Right lobe of liver (tissue), 6 donors: Measurements from ENCODE around the gene MYRIP. TPM values are rescaled to one million over a fixed set of nuclear protein-coding genes. Genes with fewer than 3 reads are reported as not detected.
"Not testable (repeated sequence)": the region's sequence is repeated elsewhere in the genome, so short reads cannot be mapped to it uniquely, and the experiment has no call there.

Source experiments
- ATAC-seq, 4 donors: fragments of 200-7000 bp; cut with Tn5 transposase; one replicate each; pipeline ENCODE4 v1.9.1; 2020; ENCODE audit warnings: mild to moderate bottlenecking in 4 of 4, moderate library complexity in 4 of 4
- DNase-seq, 3 donors: peaks; one replicate each; pipeline ENCODE4 v3.0.0-alpha.2; 2020
- H3K27ac ChIP-seq, 3 donors: fragments of 200-600 bp; one replicate each; pipeline ENCODE4 v1.8.0; 2022
- H3K27me3 ChIP-seq, 2 donors: fragments of 200-600 bp; one replicate each; pipeline ENCODE4 v1.8.0; 2022
- H3K36me3 ChIP-seq, 4 donors: fragments of 200-600 bp; sonication (generic) in 1 of 4; one replicate each; pipeline versions ENCODE4 v1.5.1 to v1.8.0; 2017 to 2022; ENCODE audit warnings: control low read depth in 1 of 4
- H3K4me1 ChIP-seq, 4 donors: fragments of 200-600 bp; sonication (generic) in 1 of 4; one replicate each; pipeline versions ENCODE4 v1.5.1 to v1.8.0; 2017 to 2022; ENCODE audit warnings: control low read depth in 1 of 4
- H3K4me3 ChIP-seq, 3 donors: fragments of 200-600 bp; one replicate each; pipeline ENCODE4 v1.8.0; 2022
- H3K9me3 ChIP-seq, 4 donors: fragments of 200-600 bp; sonication (generic) in 1 of 4; one replicate each; pipeline versions ENCODE4 v1.5.1 to v1.8.0; 2017 to 2022; ENCODE audit warnings: control low read depth in 1 of 4
- CTCF ChIP-seq, 4 donors: fragments of 200-600 bp in 3 of 4; fragments of 450-650 bp in 1 of 4; IDR thresholded peaks; one replicate each; pipeline versions ENCODE4 v1.5.1 to v1.8.0; 2016 to 2022; ENCODE audit warnings: antibody characterized with exemption in 4 of 4, mild to moderate bottlenecking in 2 of 4
- POLR2A ChIP-seq: fragments of 450-650 bp; IDR thresholded peaks from one replicate; pipeline ENCODE4 v1.6.1; 2017; ENCODE audit warnings: antibody characterized with exemption, mild to moderate bottlenecking
- WGBS: methylation state at CpG from one replicate; pipeline ENCODE4 v1.1.6; 2018; ENCODE audit warnings: low coverage, low lambda C conversion rate; ENCODE audit not compliant: insufficient coverage; ENCODE audit errors: missing lambda C conversion rate; 5-methylcytosine and 5-hydroxymethylcytosine counted together
- intact Hi-C, 2 donors: fragments of 100-400 bp; cut with DNase I; formaldehyde crosslinking; loops; one replicate each; pipeline versions ENCODE4 v1.11.2 to v1.14.1; 2022
- total RNA-seq, 6 experiments: library from RNA; depleted of rRNA in 2 of 6; stranded (reverse); fragments of >200 nt in 2 of 6; fragmentation: NEBNext Ultra II Directional in 3 of 6; extraction: Animal tissue kit (Norgen Biotek cat#: 25700) in 3 of 6; gene quantifications; one replicate each; pipeline versions ENCODE4 v1.1.0 to v1.2.4, GENCODE V29; 2016 to 2023
- donor health status: DM: no; HTN: yes; CAD: no.
- donor health status: DM: no; HTN: no; CAD: no.
- donor health status: DM: no; HTN: no; CAD: no.
- donor health status: DM: no; HTN: yes; CAD: no.
- donor health status: DM: no; HTN: yes; CAD: no.

MYRIP gene
- total RNA-seq, 6 experiments from 2014 or later: 14.3 to 23.2 (median 19.0) TPM

- intact Hi-C loops: no loop called here
- Histone ChIP-seq H3K4me3 (no peak overlapping the region), H3K36me3 (no peaks in the 10 kb centered on the region), H3K27ac (no peak overlapping the region), H3K4me1 (peaks cover 0 to 20% (median 3%) of the 10 kb centered on the region in 4 donors), H3K27me3 (no peaks in the 10 kb centered on the region), H3K9me3 (no peaks in the 10 kb centered on the region)
- no peak for DNase-seq
- no peak for ATAC-seq
- 80% methylated on average over 2 of the region's 2 CpGs for WGBS
- no peak for TF ChIP-seq POLR2A
- peak; percentile 38 to 61 (median 42) for TF ChIP-seq CTCF (IDR thresholded peaks at IDR 0.05)
Observed at GRCh38 chr3:39812537-39812936, 3.1 kb downstream of the MYRIP start.

- H3K4me1 ChIP-seq: peaks cover 0 to 12% (median 0%) of the 10 kb centered on the region in 4 donors
- ATAC-seq (peak in 1 of 4 donors; percentile 9), DNase-seq (no peak)
- TF ChIP-seq POLR2A (no peak), CTCF (IDR thresholded peaks at IDR 0.05) (no peak)
- intact Hi-C loops: no loop called here
- H3K36me3 ChIP-seq: no peaks in the 10 kb centered on the region
- no peaks in the 10 kb centered on the region for H3K27me3 ChIP-seq
- no peak overlapping the region for H3K4me3 ChIP-seq
- H3K9me3 ChIP-seq: no peaks in the 10 kb centered on the region
- no peak overlapping the region for H3K27ac ChIP-seq
Observed at GRCh38 chr3:39814007-39814406, 4.6 kb downstream of the MYRIP start.

GRCh38 chr3:39819899-39820298 is 10.5 kb downstream of the MYRIP start:
- no peak for ATAC-seq
- Histone ChIP-seq H3K36me3 (no peaks in the 10 kb centered on the region), H3K27me3 (no peaks in the 10 kb centered on the region), H3K4me1 (no peaks in the 10 kb centered on the region), H3K9me3 (no peaks in the 10 kb centered on the region), H3K4me3 (no peak overlapping the region), H3K27ac (no peak overlapping the region)
- WGBS: 33% methylated on average over 2 of the region's 3 CpGs
- no peak for TF ChIP-seq POLR2A
- TF ChIP-seq CTCF (IDR thresholded peaks at IDR 0.05): no peak
- intact Hi-C loops: no loop called here
- no peak for DNase-seq

GRCh38 chr3:39833764-39834163 is 24.4 kb downstream of the MYRIP start:
- H3K27me3 ChIP-seq, H3K27ac ChIP-seq, intact Hi-C loops, H3K4me3 ChIP-seq, H3K9me3 ChIP-seq, DNase-seq, H3K36me3 ChIP-seq: not testable (repeated sequence)
- H3K4me1 ChIP-seq: peaks cover 0 to 12% (median 0%) of the 10 kb centered on the region in 4 donors
- WGBS: 39% methylated on average over 3 of the region's 4 CpGs
- peak in 2 of 4 donors; percentile 19 to 23 for ATAC-seq

GRCh38 chr3:39839484-39839883 is 30.1 kb downstream of the MYRIP start:
- Histone ChIP-seq H3K27me3 (no peaks in the 10 kb centered on the region), H3K27ac (peak overlapping the region in 1 of 3 donors; percentile 33), H3K9me3 (no peaks in the 10 kb centered on the region), H3K4me3 (no peak overlapping the region), H3K36me3 (no peaks in the 10 kb centered on the region), H3K4me1 (peaks cover 0 to 5% (median 0%) of the 10 kb centered on the region in 4 donors)
- intact Hi-C loops: no loop called here
- 24% methylated on average over 3 of the region's 7 CpGs for whole genome bisulfite sequencing
- TF ChIP-seq CTCF (IDR thresholded peaks at IDR 0.05): no peak
- TF ChIP-seq POLR2A: no peak
- peak in 3 of 4 donors; percentile 19 to 89 (median 65) for ATAC-seq
- no peak for DNase-seq
